HG03378 (cell line): ENCODE results near the gene DNAJC4.

Experiments used
- ATAC-seq: cut with Tn5 transposase; IDR thresholded peaks from one replicate; pipeline ENCODE4 v1.9.1; 2021; ENCODE audit warnings: mild to moderate bottlenecking, moderate library complexity; ENCODE audit not compliant: unreplicated experiment

Gene DNAJC4

GRCh38 chr11:64255135-64256128 lies 25.1 kb downstream of the DNAJC4 start:
- ATAC-seq, result no peak

DNA sequence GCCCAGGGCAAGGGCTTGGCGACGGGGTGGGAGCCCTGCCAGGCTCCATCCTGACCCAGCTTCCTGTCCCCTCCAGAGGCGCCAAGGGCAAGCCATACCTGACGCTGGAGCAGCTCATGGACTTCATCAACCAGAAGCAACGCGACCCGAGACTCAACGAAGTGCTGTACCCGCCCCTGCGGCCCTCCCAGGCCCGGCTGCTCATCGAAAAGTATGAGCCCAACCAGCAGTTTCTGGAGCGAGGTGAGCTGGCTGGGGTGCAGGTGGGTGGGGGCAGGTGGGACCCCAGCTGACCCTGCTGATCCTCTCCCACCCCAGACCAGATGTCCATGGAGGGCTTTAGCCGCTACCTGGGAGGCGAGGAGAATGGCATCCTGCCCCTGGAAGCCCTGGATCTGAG lies 26.0 kb downstream of the DNAJC4 start:
- no peak for ATAC-seq

DNA sequence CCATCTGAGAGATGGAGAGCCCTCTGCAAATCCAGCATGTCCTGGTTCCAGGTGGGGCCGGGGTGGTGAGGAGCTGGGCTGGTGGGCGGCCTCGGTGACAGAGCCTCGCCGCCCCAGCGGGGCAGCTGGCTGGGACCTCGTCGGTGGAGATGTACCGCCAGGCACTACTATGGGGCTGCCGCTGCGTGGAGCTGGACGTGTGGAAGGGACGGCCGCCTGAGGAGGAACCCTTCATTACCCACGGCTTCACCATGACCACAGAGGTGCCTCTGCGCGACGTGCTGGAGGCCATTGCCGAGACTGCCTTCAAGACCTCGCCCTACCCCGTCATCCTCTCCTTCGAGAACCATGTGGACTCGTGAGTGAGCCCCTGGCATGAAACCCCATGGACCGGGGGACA lies 28.0 kb downstream of the DNAJC4 start:
- ATAC-seq, result no peak

DNA sequence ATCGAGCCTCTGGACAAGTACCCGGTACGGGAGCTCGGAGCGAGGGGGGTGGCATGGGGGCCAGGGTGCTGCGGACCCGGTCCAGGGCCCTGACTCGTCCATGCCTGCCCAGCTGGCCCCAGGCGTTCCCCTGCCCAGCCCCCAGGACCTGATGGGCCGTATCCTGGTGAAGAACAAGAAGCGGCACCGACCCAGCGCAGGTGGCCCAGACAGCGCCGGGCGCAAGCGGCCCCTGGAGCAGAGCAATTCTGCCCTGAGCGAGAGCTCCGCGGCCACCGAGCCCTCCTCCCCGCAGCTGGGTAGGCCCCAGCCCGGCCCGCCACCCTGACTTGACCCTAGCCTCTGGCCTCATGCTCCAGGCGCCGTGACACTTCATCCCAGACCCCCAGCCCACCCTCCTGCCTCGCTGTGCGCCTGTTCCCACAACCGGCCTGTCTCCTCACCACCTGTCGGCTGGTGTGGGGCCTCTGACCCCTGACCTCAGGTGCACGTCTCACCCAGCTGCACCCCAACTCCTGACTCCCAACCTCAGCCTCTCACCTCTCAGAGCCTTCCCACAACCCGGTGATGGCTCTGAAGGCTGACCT lies 28.7 kb downstream of the DNAJC4 start:
- no peak for ATAC-seq

DNA sequence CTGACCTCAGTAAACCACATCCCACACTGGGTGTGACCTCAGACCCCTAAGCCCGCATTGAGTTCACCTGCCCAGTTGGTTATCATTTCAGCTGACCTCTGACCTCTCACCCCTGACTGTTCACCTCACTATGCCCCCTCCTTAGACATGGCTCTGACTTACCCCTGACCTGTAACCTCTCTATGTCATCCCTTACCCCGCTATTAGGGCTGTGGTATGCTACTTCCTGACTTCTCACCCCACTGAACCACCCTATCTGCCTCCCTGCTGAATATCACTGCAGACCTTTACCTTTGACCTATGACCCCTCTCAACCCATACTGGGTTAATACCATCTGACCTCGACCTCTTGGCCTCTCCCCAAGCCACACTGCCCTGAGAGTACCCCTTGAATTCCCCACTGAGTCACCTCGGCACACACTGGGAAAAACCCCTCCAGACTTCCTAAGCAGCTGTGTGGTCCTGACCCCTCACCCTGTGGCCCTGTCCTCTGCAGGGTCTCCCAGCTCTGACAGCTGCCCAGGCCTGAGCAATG lies 29.3 kb downstream of the DNAJC4 start:
- ATAC-seq, result no peak

DNA sequence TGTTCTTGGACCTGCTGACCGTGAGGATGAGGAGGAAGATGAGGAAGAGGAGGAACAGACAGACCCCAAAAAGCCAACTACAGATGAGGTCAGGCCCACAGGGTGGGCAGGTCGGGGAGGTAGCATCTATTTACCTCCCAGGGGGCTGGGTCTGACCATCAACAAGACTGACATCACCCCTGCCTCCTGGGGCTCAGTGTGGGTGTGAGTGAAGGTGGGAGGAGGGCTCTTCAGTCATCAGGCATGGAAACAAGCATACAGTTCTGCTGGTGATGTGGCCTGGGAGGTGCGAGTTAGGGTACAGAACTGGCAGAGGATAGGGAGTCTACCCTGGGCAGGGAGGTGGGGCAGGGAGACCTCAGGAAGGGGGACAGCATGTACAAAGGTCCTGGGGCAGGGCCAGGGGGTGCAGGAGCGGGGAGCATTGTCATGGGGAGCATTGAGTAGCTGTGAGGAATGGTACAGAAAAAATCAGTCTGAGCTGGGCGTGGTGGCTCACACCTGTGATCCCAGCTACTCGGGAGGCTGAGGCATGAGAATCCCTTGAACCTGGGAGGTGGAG lies 29.9 kb downstream of the DNAJC4 start:
- ATAC-seq, result no peak

GRCh38 chr11:64261556-64262080 lies 31.3 kb downstream of the DNAJC4 start:
- no peak for ATAC-seq

GRCh38 chr11:64262271-64263002 lies 32.1 kb downstream of the DNAJC4 start:
- ATAC-seq, result no peak

DNA sequence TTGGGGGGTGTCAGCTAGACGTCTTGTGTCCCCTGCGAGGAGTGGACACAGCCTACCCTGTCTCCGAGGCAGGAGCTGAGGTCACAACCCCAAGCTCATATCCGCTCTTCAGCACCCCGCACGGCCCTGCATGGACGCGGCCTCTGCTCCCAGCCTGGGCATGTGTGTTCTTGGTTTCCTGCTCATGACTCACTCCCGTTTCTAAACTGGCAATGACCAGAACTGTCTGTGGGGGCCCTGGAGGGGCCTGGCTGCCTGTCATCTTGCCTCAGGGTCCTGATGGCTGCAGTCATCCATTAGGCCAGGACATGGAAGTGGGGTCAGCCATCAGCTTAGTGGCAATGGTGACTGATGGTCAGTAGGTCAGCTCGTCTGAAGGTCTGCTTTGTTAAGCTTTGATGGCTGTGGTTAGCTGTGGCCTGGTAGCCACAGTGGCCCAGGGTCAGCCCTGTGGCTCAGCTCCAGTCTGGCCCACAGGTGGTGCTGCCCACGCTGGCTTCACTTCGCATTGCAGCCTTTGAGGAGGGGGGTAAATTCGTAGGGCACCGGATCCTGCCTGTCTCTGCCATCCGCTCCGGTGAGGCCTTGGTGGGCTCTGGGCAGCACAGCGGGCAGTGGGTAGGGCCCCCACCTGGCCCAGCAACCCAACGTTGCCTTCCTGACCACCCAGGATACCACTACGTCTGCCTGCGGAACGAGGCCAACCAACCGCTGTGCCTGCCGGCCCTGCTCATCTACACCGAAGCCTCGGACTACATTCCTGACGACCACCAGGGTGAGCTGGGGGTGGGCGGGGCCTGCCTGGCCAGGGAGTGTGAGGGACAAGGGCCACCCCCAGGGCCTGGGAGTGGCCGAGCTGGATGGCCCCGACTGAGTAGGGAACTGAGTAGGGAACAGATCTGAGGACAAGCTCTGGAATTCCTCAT lies 32.9 kb downstream of the DNAJC4 start:
- ATAC-seq, result no peak

- ATAC-seq, result no peak
Observed at GRCh38 chr11:64263947-64264317, 33.6 kb downstream of the DNAJC4 start.

DNA sequence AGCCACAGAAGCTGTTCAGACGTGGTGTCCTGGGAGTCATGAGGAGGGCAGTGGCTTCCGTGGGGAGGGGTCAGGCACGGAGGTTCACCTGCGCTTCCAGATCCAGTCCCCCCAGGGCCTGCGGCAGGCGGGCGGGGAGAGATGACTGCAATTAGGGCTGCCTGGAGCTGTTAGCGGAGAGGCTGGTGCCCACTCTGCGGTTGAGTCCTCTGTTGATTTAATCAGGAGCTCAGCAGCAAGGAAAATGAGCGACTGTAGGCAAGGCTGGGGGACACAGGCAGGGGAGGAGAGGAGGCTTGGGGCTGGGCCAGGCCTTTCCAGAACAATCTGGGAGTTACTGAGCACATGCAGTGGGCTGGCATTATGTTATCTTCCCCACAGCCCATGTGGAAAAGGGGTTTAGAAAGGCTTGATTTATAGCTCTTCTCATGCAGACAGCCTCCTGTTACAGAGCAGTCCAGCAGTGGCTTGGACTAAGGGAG lies 34.1 kb downstream of the DNAJC4 start:
- no peak for ATAC-seq

GRCh38 chr11:64265176-64266160 lies 35.1 kb downstream of the DNAJC4 start:
- ATAC-seq, result no peak

GRCh38 chr11:64266339-64266738 lies 36.0 kb downstream of the DNAJC4 start:
- no peak for ATAC-seq

DNA sequence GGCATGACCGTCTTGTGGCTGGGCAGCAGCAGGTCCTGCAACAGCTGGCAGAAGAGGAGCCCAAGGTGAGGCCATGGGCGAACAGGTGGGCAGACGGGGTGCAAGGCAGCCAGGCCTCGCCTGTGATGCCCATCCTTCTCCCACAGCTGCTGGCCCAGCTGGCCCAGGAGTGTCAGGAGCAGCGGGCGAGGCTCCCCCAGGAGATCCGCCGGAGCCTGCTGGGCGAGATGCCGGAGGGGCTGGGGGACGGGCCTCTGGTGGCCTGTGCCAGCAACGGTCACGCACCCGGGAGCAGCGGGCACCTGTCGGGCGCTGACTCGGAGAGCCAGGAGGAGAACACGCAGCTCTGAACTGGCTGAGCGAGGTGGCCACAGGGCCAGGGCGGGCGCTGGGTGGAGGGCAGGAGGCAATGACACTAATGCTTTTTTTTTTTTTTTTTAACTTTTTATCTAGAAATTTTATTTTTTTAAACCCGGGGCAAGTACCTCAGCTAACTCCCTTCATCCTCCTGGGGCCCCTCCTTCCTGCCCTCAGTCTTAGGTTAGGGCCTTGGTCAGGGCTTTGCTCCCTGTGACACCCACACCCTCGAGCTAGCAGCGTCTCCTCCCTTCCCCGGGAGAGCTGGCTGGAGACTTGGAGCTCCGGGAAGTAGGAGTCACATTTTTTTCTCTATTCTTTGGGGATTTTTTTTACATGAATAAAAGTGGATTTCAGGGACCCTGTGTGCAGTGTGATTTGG lies 37.0 kb downstream of the DNAJC4 start:
- ATAC-seq, result no peak

DNA sequence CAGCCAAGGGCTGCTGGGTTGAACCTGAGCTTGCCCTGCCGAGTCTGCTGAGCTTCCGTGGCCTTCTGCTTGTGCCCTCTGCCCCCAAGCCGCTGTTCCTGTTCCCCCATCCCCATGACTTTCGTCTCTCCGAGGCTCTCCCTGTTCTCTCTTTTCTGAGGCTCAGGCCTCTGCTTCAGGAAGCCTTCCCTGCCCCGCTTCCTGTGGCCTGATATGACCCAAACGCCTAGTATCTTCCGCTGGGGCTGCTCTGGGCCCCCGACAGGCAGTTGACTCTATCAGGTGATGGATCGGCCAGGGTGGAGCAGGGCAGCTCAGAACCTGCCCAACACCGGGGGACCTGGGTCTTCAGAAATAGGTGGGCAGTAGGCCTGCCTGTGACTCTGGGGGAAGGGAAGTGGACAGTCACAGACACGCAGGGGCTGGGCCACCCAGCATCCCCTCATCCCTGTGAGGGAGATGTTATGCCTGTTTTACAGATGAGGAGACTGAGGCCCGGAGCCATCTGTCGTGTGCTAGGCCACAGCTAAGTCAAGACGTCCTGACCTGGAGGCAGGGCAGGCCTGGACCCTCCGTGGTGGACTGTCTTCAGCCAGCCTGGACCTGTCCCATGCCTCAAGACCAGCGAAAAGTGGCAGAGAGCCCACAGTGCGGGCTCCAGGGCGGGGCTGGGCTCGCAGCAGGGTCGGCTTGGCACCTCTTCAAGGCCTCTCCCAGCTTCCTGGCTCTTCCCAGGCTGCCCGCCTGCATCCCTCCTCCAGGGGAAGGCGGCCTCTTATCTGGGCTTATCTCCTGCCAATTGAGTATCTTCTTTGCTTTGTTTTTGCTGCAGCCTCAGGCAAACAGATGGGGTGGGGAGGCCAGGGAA lies 37.9 kb downstream of the DNAJC4 start:
- no peak for ATAC-seq

DNA sequence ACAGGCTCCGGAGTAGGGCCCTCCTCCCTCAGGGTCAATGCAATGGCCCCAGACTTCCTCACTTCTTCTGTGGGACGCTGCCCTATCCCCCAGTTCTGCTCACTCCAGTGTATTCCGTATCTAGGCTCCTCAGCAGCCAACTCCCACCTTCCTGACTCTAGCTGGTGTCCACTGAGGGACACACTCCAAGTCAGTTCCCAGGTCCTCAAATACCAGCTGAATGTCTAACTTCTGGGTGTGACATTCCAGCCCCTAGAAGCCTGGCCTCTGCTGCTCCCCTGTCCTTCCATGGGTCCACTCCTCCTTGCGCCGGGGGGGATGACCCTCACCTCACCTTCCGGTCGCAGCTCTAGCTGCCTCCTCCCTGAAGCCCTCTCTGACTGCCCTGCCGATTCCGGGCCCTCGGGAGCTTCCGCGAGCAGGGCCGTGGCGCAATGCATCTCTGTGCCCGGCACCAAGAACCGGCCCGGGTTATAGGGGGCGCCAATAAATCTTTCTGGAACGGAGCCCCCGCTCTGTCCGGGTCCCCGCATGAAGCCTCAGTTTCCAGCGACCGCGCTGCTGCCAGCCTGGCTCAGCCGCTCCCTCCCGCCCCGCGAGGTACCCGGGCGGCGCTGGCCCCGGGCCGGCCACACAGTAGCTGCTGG lies 38.7 kb downstream of the DNAJC4 start:
- ATAC-seq, result peak; percentile 10
